Stimulated activated memory B cell treated with anti-CD40 and anti-IgM and Interleukin-4, amounts not matched to agents 10 μg/mL and 1 μg/mL and 100 μg/mL, for 72 hours (primary cell): ENCODE data around the gene RGS3.

Source experiments
- ATAC-seq: fragments of 150-1000 bp; cut with Tn5 transposase; 2 replicates; pipeline ENCODE4 v1.10.0; 2021
- H3K27ac Mint-ChIP-seq: one replicate; pipeline ENCODE4 v1.8.0; 2022; ENCODE audit warnings: mild to moderate bottlenecking, mixed read lengths
- H3K27me3 Mint-ChIP-seq: one replicate; pipeline ENCODE4 v1.8.0; 2022; ENCODE audit warnings: mixed read lengths
- H3K36me3 Mint-ChIP-seq: one replicate; pipeline ENCODE4 v1.8.0; 2022; ENCODE audit warnings: mixed read lengths
- H3K4me1 Mint-ChIP-seq: one replicate; pipeline ENCODE4 v1.8.0; 2022; ENCODE audit warnings: mixed read lengths
- H3K4me3 Mint-ChIP-seq: one replicate; pipeline ENCODE4 v1.8.0; 2022; ENCODE audit warnings: mild to moderate bottlenecking, moderate library complexity, mixed read lengths
- H3K9me3 Mint-ChIP-seq: one replicate; pipeline ENCODE4 v1.8.0; 2022; ENCODE audit warnings: mixed read lengths

RGS3 gene

DNA sequence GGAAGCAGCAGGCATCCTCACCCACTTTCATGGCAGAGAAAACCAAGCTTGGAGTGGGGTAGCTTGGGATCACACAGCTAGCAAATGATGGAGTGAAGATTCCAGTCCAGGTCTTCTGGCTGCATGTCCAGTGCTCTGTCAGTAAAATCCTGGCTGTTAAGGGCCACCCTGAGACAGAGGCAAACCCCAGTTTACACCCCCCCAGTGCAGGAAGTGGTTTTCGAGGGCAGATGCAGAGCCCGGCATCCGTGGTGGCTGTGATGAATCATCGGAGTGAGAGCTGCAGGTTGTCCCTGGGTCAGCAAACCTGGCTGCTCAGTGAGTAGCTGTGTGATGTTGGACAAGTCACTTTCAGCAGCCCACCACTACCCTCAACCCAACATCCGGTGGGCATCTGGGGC, 115.4 kb downstream of the RGS3 start:
- no peaks in the 10 kb centered on the region for H3K27me3 Mint-ChIP-seq
- H3K4me1 Mint-ChIP-seq: peaks cover 95% of the 10 kb centered on the region
- no peak overlapping the region for H3K4me3 Mint-ChIP-seq
- H3K27ac Mint-ChIP-seq: peak overlapping the region; percentile 80
- peaks cover 13% of the 10 kb centered on the region for H3K36me3 Mint-ChIP-seq
- ATAC-seq: peak; percentile 78
- H3K9me3 Mint-ChIP-seq: no peaks in the 10 kb centered on the region

DNA sequence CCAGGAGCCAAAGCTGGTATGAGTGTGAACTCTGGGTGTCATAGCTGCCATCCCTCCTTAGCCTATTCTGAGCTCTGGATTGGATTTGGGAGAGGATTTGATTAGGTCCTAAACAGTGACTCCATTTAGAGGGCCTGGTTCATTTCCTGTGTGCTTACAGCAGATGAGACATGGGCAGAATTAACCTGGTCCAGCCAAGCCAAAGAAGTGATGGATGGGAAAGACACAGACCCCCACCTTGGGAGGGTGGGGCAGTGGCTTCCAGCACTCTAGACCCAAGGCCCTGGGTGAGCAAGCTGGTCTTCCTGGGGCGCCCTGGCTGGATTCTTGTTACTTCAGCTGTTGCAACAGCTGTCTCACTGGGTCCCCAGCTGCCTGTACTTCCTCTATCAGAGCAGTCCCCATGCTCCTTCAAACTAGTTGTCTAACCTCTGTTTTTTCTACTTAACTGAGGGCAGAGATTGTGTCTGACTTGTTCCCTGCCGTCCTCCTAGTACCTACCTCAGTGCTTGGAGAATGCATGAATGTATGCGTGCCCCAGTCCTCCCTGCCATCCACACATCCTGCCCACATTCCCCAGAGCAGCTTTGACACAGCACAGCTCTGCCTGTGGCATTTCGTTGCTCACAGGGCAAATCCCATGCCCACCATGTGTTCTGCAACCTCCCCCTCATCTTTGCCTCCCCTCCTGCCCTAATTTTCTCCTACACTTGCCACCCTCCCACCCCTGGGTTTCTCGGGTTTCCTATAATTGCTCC, 115.9 kb downstream of the RGS3 start:
- Mint-ChIP-seq H3K27ac (peak overlapping the region; percentile 80), H3K4me1 (peaks cover 96% of the 10 kb centered on the region), H3K27me3 (no peaks in the 10 kb centered on the region), H3K9me3 (no peaks in the 10 kb centered on the region), H3K36me3 (peaks cover 19% of the 10 kb centered on the region), H3K4me3 (peak overlapping the region; percentile 54)
- peak; percentile 56 for ATAC-seq

DNA sequence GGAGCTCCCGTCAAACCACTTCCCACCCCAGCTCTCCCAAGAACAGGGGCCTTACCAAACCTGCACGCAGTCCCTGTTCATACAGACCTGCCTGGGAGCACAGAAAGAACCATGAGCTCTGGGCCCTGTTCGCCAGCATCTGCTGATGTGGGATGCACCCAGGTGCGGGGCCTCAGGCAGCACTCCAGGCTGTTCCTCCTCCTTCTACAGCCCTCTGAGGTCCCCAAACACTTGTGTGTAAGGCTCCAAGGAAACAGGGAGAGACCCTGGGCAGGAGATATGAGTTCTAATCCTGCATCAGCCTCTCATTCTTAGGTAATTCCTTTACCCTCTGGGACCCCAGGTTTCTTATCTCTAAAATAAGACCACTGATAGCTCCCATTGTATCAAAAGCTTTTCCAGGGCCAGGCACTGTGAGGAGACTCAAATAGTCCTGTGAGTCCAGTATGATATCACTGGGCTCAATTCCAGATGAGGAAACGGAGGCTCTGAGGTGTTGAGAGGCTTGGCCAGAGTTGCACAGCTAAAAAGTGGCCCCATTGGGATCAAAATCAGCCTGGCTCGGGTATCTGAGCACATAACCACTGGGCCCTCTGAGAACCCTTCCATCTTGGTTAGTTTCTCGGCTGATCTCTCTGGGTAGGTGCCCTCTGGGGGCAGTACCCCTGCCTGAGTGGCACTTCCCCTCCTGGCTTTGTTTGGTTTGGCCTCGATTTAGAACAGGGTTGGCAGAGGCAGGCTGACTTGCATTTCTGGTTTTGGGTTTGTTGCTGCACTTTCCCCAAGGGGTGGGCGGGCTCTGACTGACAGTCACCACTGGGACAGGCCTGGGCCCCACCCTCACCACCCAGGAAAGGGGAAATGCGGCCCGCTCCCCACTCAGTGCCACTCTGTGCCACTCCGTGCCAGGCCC, 116.8 kb downstream of the RGS3 start:
- ATAC-seq: peak; percentile 79
- H3K4me1 Mint-ChIP-seq: peaks cover 90% of the 10 kb centered on the region
- H3K4me3 Mint-ChIP-seq: peak overlapping the region; percentile 85
- no peaks in the 10 kb centered on the region for H3K27me3 Mint-ChIP-seq
- H3K36me3 Mint-ChIP-seq: peaks cover 26% of the 10 kb centered on the region
- H3K27ac Mint-ChIP-seq: peak overlapping the region; percentile 80
- no peaks in the 10 kb centered on the region for H3K9me3 Mint-ChIP-seq

DNA sequence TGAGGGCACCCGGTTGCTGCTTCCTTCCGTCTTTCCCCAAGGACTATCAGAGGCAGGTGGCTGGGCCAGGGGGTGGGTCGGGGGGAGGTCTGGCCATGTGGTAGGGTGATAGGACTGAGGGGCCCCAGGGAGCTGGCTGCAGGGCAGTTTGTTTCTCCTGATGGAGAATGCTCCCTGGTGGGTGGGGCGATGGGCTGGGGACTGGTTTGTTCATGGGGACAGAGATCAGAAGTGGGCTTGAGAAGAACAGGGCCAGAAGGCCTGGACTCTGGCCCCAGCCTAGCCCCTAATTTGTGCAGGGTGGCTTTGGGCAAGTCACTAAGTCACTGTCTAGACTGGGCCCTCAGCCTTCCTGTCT, 117.4 kb downstream of the RGS3 start:
- Mint-ChIP-seq H3K4me3 (peak overlapping the region; percentile 85), H3K27me3 (no peaks in the 10 kb centered on the region), H3K36me3 (peaks cover 32% of the 10 kb centered on the region), H3K27ac (peak overlapping the region; percentile 80), H3K9me3 (no peaks in the 10 kb centered on the region), H3K4me1 (peaks cover 90% of the 10 kb centered on the region)
- ATAC-seq: no peak

DNA sequence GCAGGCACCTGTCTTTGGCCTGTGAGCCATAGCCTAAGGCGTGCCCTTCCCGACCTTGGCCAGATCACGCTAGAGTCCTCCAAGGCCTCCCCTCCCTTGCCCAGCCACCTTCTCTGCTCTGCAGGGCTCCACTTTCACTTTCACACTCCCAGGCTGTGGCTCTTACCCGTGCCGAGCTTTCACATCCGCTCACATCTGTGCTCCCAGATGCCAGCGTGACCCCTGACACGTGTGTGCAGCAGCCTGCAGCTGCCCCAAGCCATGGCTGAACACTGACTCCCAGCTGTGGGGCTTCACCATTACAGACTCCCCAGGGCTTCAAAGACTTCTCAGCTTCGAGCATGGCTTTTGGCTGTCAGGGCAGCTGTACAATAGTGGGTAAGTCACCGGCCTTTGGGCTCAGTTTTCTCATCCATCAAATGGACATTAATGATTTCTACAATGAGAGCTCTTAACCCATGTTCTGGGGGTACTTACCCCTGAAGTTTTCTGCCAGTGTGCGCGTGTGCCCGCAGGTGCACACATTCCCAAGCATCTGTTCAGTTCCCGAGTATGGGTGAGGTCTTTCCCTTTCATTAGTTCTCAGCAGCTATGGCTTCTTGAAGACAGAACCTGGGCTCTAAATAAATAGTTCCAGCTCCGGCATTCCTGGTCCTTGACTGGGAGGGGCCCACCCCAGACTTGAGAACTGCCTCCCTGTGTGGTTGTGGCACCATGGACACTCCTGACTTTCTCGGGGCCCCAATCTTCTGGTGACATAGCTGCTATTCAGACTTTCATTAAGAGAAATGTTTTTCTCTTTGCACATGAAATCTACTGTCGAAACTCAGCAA, 118.6 kb downstream of the RGS3 start:
- Mint-ChIP-seq H3K4me1 (peaks cover 90% of the 10 kb centered on the region), H3K36me3 (peaks cover 43% of the 10 kb centered on the region), H3K27me3 (no peaks in the 10 kb centered on the region), H3K4me3 (peak overlapping the region; percentile 85), H3K27ac (peak overlapping the region; percentile 80), H3K9me3 (no peaks in the 10 kb centered on the region)
- ATAC-seq: peak; percentile 89

DNA sequence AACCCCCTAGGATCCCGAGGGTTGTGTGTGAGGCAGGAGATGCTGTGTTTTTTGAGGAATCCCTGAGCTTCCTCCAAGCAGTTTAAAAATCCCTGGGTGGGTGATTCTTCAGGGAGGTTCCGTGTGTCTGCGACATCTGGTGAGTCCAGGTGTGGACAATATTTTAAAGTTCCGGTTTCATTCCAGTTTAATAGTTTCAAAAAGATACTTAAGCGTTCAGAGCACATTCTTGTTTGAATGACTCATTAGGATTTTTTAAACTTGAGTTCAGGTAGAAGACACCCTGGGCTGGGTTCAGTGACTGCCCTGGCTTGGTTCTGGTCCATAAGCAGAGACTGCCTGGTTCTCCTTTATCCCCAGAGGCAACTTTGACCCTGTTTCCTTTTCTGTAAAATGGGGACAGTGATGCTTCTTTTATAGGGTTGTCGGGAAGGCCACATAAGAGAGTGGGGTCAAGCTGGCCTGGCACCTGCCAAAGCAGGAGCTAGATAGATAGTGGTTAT, 119.2 kb downstream of the RGS3 start:
- Mint-ChIP-seq H3K27me3 (no peaks in the 10 kb centered on the region), H3K4me1 (peaks cover 84% of the 10 kb centered on the region), H3K27ac (peak overlapping the region; percentile 45), H3K4me3 (peak overlapping the region; percentile 21), H3K9me3 (no peaks in the 10 kb centered on the region), H3K36me3 (peaks cover 43% of the 10 kb centered on the region)
- ATAC-seq: no peak

DNA sequence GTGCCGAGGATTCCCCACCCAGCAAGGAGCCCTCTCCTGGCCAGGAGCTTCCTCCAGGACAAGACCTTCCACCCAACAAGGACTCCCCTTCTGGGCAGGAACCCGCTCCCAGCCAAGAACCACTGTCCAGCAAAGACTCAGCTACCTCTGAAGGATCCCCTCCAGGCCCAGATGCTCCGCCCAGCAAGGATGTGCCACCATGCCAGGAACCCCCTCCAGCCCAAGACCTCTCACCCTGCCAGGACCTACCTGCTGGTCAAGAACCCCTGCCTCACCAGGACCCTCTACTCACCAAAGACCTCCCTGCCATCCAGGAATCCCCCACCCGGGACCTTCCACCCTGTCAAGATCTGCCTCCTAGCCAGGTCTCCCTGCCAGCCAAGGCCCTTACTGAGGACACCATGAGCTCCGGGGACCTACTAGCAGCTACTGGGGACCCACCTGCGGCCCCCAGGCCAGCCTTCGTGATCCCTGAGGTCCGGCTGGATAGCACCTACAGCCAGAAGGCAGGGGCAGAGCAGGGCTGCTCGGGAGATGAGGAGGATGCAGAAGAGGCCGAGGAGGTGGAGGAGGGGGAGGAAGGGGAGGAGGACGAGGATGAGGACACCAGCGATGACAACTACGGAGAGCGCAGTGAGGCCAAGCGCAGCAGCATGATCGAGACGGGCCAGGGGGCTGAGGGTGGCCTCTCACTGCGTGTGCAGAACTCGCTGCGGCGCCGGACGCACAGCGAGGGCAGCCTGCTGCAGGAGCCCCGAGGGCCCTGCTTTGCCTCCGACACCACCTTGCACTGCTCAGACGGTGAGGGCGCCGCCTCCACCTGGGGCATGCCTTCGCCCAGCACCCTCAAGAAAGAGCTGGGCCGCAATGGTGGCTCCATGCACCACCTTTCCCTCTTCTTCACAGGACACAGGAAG, 120.2 kb downstream of the RGS3 start:
- no peaks in the 10 kb centered on the region for H3K27me3 Mint-ChIP-seq
- no peak overlapping the region for H3K4me3 Mint-ChIP-seq
- peak overlapping the region; percentile 45 for H3K27ac Mint-ChIP-seq
- peaks cover 74% of the 10 kb centered on the region for H3K4me1 Mint-ChIP-seq
- H3K9me3 Mint-ChIP-seq: no peaks in the 10 kb centered on the region
- no peak for ATAC-seq
- peaks cover 43% of the 10 kb centered on the region for H3K36me3 Mint-ChIP-seq

DNA sequence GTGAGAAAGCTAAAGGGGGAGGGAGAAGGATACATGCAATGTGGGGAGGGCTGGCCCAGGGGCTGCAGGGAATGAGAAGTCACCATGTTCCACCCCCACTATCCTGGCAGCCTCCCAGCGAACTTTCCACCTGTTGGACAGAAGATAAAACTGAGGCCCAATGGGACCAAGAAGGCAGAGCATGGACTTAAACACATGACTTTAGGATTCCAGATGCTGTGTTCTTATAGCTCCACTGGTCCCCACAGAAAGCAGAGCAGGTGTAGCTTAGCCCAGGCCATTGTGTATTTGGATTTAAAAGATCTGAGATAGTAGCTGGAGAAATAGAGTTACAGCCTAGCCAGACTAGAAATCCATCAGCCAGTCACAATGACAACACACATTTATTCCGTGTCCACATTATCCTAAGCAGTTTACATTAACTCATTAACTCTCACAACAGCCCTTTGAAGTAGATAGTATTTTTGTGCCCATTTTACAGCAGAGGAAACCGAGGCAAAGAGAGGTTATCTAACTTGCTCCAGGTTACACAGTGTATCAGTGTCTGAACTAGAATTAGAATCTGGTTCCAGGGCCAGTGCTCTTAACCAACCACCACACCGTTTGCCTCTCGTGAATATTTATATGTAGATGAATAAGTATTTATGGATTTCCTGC, 121.0 kb downstream of the RGS3 start:
- Mint-ChIP-seq H3K27ac (no peak overlapping the region), H3K4me1 (peaks cover 74% of the 10 kb centered on the region), H3K27me3 (no peaks in the 10 kb centered on the region), H3K4me3 (no peak overlapping the region), H3K9me3 (no peaks in the 10 kb centered on the region), H3K36me3 (peaks cover 43% of the 10 kb centered on the region)
- ATAC-seq: no peak

DNA sequence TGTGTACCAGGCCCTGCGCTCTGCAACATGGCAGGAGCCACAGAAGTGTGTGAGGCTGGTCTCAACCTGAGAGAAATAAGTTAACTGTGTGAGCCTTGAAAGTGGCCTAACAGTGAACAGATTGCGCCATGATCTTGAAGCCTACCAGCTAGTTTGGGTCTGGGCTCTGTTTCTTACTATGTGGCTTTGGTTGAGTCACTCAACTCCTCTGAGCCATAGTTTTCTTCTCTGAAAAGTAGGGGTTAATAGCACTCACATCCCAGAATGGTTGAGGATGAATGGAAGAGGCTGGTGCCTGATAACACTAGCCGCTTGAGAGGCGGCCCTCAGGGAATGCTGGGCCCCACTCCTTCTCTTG, 121.5 kb downstream of the RGS3 start:
- Mint-ChIP-seq H3K4me1 (peaks cover 74% of the 10 kb centered on the region), H3K27me3 (no peaks in the 10 kb centered on the region), H3K27ac (no peak overlapping the region), H3K9me3 (no peaks in the 10 kb centered on the region), H3K36me3 (peaks cover 43% of the 10 kb centered on the region), H3K4me3 (no peak overlapping the region)
- no peak for ATAC-seq

DNA sequence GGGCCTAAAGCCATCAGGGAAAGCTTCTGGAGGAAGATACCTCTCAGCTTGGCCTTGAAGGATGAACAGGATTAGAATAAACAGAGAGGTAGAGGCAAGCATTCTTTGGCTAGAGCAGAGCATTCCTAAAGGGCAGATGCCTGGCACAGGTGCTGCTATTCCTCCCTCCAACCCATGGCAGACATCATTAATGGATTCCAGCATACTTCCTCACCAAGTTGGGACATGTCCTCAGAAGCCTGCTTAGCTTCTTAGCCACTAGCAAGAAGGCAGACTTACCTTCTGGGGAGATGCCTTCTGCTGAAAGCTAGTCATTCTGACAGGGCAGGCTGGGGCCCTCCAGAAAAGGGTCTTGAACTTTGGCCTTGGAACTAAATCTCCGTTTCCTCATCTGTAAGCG, 122.0 kb downstream of the RGS3 start:
- Mint-ChIP-seq H3K4me3 (no peak overlapping the region), H3K4me1 (peaks cover 72% of the 10 kb centered on the region), H3K9me3 (no peaks in the 10 kb centered on the region), H3K27me3 (no peaks in the 10 kb centered on the region), H3K36me3 (peaks cover 46% of the 10 kb centered on the region), H3K27ac (peak overlapping the region; percentile 38)
- ATAC-seq: no peak

DNA sequence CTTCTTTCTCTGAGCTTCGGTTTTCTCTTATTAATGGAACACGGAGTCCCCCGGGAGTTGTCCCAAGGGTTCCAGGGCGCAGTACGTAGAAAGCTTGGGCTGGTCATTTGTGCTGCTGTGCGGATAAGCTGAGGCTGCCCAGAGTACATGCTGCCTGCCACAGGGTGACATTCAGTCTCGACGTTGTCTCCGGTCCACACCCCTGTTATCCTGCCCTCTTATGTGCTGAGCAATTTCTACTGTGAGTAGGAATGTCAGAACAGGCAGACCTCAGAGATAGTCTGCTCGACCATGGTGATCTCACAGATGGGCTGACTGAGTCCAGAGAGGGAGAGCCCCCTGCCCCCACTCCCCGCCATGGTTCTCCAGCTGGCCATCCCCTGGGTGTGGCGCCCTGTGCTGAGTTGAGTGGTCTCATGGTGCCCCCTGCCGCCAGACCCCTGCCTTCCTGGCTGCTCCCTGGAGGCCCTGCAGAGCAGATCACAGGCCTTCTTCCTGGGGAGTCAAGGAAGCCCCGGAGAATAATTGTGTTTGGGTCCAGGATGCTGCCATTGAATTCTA, 124.0 kb downstream of the RGS3 start:
- H3K4me3 Mint-ChIP-seq: no peak overlapping the region

DNA sequence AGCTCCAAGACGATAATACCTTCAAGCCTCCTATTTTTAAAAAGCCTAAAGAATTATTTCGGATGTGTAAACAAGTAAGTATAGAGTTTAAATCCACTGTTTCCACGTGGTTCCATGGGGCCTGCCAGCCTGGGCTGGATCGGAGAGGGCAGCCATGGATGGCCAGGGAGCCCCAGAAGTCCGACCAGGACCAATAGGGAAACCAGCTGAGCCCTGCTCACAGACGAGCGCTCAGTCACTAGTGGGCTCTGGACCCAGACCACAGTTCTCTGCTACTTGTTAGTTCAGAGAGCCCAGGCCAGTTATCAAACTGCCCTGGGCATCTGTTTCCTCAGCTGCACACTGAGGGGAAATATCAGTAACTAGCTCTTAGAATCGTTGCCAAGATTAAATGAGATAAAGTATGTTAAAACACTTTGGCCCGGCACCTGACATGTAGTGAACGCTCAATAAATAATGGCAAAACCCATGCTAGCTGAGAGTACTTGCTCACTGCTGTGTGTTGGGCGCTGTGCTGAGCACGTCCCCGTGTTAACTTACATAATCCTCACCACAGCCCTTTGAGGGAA, 124.8 kb downstream of the RGS3 start:
- no peak overlapping the region for H3K4me3 Mint-ChIP-seq

More for the DNA sequence above, 124.0 kb downstream of the RGS3 start:
- Mint-ChIP-seq H3K27ac (no peak overlapping the region), H3K9me3 (no peaks in the 10 kb centered on the region), H3K4me1 (peaks cover 72% of the 10 kb centered on the region), H3K27me3 (no peaks in the 10 kb centered on the region), H3K36me3 (peaks cover 49% of the 10 kb centered on the region)
- peak; percentile 37 for ATAC-seq

DNA sequence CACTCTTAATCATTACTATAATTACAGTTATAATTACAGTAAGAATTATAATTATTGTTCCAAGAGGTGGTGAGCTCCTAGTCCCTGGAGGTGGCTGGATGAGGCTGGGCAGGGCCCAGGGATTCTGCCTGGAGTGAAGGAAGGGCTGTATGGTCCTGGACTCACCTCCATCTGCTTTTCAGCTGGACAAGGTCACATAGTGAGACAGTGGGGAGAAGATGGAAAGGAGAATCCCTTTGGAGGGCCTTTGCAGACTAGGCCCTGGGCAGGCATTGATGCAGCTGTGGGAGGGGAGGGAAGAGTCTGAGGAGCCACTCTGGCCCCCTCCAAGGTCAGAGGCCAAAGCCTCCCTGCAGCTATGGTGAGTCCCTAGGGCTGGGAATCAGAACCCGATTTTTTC, 125.4 kb downstream of the RGS3 start:
- Mint-ChIP-seq H3K4me3 (no peak overlapping the region), H3K4me1 (peaks cover 71% of the 10 kb centered on the region), H3K9me3 (no peaks in the 10 kb centered on the region), H3K27ac (peak overlapping the region; percentile 64), H3K27me3 (no peaks in the 10 kb centered on the region), H3K36me3 (peaks cover 38% of the 10 kb centered on the region)
- no peak for ATAC-seq

More for the DNA sequence above, 124.8 kb downstream of the RGS3 start:
- Mint-ChIP-seq H3K9me3 (no peaks in the 10 kb centered on the region), H3K27me3 (no peaks in the 10 kb centered on the region), H3K36me3 (peaks cover 42% of the 10 kb centered on the region), H3K27ac (no peak overlapping the region), H3K4me1 (peaks cover 71% of the 10 kb centered on the region)
- no peak for ATAC-seq
